Fibroblast of the conjunctiva (primary cell): ENCODE data around the gene RHBG.
"Not testable (repeated sequence)": the region's sequence is repeated elsewhere in the genome, so short reads cannot be mapped to it uniquely, and the experiment has no call there.

Source experiments
- DNase-seq: peaks from one replicate; pipeline ENCODE4 v3.0.0-alpha.2; 2010; ENCODE audit warnings: low read depth

Gene RHBG

GRCh38 chr1:156368889-156369684 lies at the start of gene RHBG:
RHBG (plus strand) TSS chr1:156369211; CDS start chr1:156369250, 39 bp downstream.
- DNase-seq, result no peak

- no peak for DNase-seq
Measured at GRCh38 chr1:156319664-156320063, 49.3 kb upstream of the RHBG start.

- DNase-seq, result no peak
Measured at GRCh38 chr1:156320560-156320959, 48.5 kb upstream of the RHBG start.

- not testable (repeated sequence) for DNase-seq
Measured at GRCh38 chr1:156323179-156323578, 45.8 kb upstream of the RHBG start.

- DNase-seq, result no peak
Measured at GRCh38 chr1:156336242-156336641, 32.8 kb upstream of the RHBG start.

- no peak for DNase-seq
Measured at GRCh38 chr1:156337052-156337887, 31.7 kb upstream of the RHBG start.

- no peak for DNase-seq
Measured at GRCh38 chr1:156337888-156338179, 31.2 kb upstream of the RHBG start.

GRCh38 chr1:156338180-156338976 lies 30.6 kb upstream of the RHBG start, which contains the start of the genes CCT3 and TSACC:
CCT3 (minus strand) TSS chr1:156338292; CDS start chr1:156338184, 108 bp downstream.
TSACC (plus strand) TSS chr1:156338526; CDS start chr1:156339758, 1,232 bp downstream.
- DNase-seq, result peak; percentile 100

- no peak for DNase-seq
Measured at GRCh38 chr1:156342166-156342955, 26.6 kb upstream of the RHBG start.

GRCh38 chr1:156344409-156344808 lies 24.6 kb upstream of the RHBG start:
- DNase-seq, result no peak

- not testable (repeated sequence) for DNase-seq
Measured at GRCh38 chr1:156346035-156346434, 23.0 kb upstream of the RHBG start.

- DNase-seq, result peak; percentile 22
Measured at GRCh38 chr1:156346636-156347035, 22.4 kb upstream of the RHBG start.

GRCh38 chr1:156347331-156347730 lies 21.7 kb upstream of the RHBG start:
- DNase-seq, result peak; percentile 77

GRCh38 chr1:156352481-156352880 lies 16.5 kb upstream of the RHBG start:
- DNase-seq, result not testable (repeated sequence)

GRCh38 chr1:156356262-156356874 lies 12.6 kb upstream of the RHBG start:
- no peak for DNase-seq

- no peak for DNase-seq
Measured at GRCh38 chr1:156356875-156357534, 12.0 kb upstream of the RHBG start.

GRCh38 chr1:156357977-156358376 lies 11.0 kb upstream of the RHBG start:
- DNase-seq, result no peak

- DNase-seq, result no peak
Measured at GRCh38 chr1:156358641-156359040, 10.4 kb upstream of the RHBG start.

GRCh38 chr1:156359249-156359648 lies 9.8 kb upstream of the RHBG start:
- no peak for DNase-seq

- DNase-seq, result peak; percentile 28
Measured at GRCh38 chr1:156359973-156360372, 9.0 kb upstream of the RHBG start.
